HCT116 (cell line): ENCODE measurements around the gene SSX5. TPM values are rescaled to one million over a fixed set of nuclear protein-coding genes. Genes with fewer than 3 reads are reported as not detected.

ENCODE experiments used
- ATAC-seq: fragments of 200-7000 bp; cut with Tn5 transposase; 2 replicates; pipeline ENCODE4 v1.9.1; 2020; ENCODE audit warnings: mild to moderate bottlenecking, moderate library complexity
- BruUV-seq: library from RNA; stranded (reverse); fragments of 400-500 nt; replicated peaks from 2 replicates; lab custom pipeline; 2021; lab: Mats Ljungman, UMichigan
- CTCF ChIA-PET: fragments of 300-600 bp; sonication (Branson Sonifier 250); formaldehyde crosslinking; loops from one replicate; lab custom pipeline; 2021; ENCODE audit warnings: antibody characterized with exemption; lab: Charles Lee
- POLR2A ChIA-PET: fragments of 300-600, 350-600 bp; sonication (Branson Sonifier 250); formaldehyde crosslinking; loops from one replicate; lab custom pipeline; 2021; ENCODE audit warnings: antibody characterized with exemption; lab: Charles Lee
- RAD21 ChIA-PET, 2 experiments: fragments of 300-600 bp; sonication (Branson Sonifier 250); formaldehyde crosslinking; loops; one replicate each; lab custom pipeline; 2023; ENCODE audit warnings: low total read pairs in 2 of 2; ENCODE audit not compliant: uncharacterized antibody in 2 of 2, unreplicated experiment in 2 of 2, low non-redundant PET in 1 of 2; lab: Charles Lee
- DNase-seq: peaks from one replicate; pipeline ENCODE4 v3.0.0-alpha.2; 2010; ENCODE audit warnings: low read depth, low spot score
- H2AFZ ChIP-seq: fragments of 200-600 bp; shearing (Covaris generic), sonication (generic); 2 replicates; pipeline ENCODE4 v1.6.1; 2017; ENCODE audit warnings: low read depth, mixed run types, mixed read lengths, antibody characterized with exemption, low read length; ENCODE audit not compliant: poor library complexity, severe bottlenecking
- H3K27ac ChIP-seq: 2 replicates; pipeline ENCODE4 v1.5.1; 2012; ENCODE audit warnings: low read depth, low read length
- H3K27me3 ChIP-seq: fragments of 200-600 bp; sonication (generic); 2 replicates; pipeline ENCODE4 v1.6.1; 2016; ENCODE audit warnings: mixed run types, low read length, mixed read lengths; ENCODE audit not compliant: insufficient read depth
- H3K36me3 ChIP-seq, 2 experiments: fragments of 200-500 bp in 1 of 2; fragments of 200-600 bp in 1 of 2; sonication (Bioruptor generic) in 1 of 2; sonication (generic) in 1 of 2; 2 replicates each; pipeline versions ENCODE4 v1.5.1 to v1.6.1; 2014 to 2016; ENCODE audit warnings: low read length in 2 of 2, inconsistent platforms in 1 of 2, mixed read lengths in 1 of 2, mixed run types in 1 of 2; ENCODE audit not compliant: insufficient read depth in 2 of 2, control insufficient read depth in 1 of 2
- H3K4me1 ChIP-seq, 2 experiments: fragments of 200-600 bp in 1 of 2; sonication (generic) in 1 of 2; 2 replicates each; pipeline versions ENCODE4 v1.5.1 to v1.6.1; 2012 to 2017; ENCODE audit warnings: low read length in 2 of 2, inconsistent platforms in 1 of 2, mild to moderate bottlenecking in 1 of 2, mixed read lengths in 1 of 2, mixed run types in 1 of 2, moderate library complexity in 1 of 2; ENCODE audit not compliant: insufficient read depth in 2 of 2, control insufficient read depth in 1 of 2
- H3K4me2 ChIP-seq: fragments of 200-600 bp; sonication (generic); 2 replicates; pipeline ENCODE4 v1.6.1; 2017; ENCODE audit warnings: mixed run types, low read length, mixed read lengths
- H3K4me3 ChIP-seq, 2 experiments: fragments of 200-600 bp in 1 of 2; sonication (generic) in 1 of 2; replicated peaks in 1 of 2; 2 replicates each; pipeline ENCODE4 v1.5.1; 2011 to 2016; ENCODE audit warnings: low read length in 2 of 2, control low read depth in 1 of 2, low read depth in 1 of 2, mild to moderate bottlenecking in 1 of 2, mixed read lengths in 1 of 2, mixed run types in 1 of 2
- H3K79me2 ChIP-seq: fragments of 200-600 bp; sonication (generic); 2 replicates; pipeline ENCODE4 v1.6.1; 2017; ENCODE audit warnings: mild to moderate bottlenecking, mixed run types, low read length, moderate library complexity, mixed read lengths; ENCODE audit not compliant: insufficient read depth
- H3K9ac ChIP-seq: fragments of 200-600 bp; sonication (generic); 2 replicates; pipeline ENCODE4 v1.6.1; 2016; ENCODE audit warnings: low read length, mixed read lengths
- H3K9me2 ChIP-seq: fragments of 200-600 bp; sonication (generic), shearing (Covaris generic); 2 replicates; pipeline ENCODE4 v1.6.1; 2017; ENCODE audit warnings: mixed run types, mild to moderate bottlenecking, moderate library complexity; ENCODE audit not compliant: insufficient read depth
- H3K9me3 ChIP-seq, 2 experiments: fragments of 200-500 bp in 1 of 2; fragments of 200-600 bp in 1 of 2; sonication (Bioruptor generic) in 1 of 2; sonication (generic) in 1 of 2; 2 replicates each; pipeline ENCODE4 v1.6.1; 2014 to 2017; ENCODE audit warnings: low read length in 2 of 2, mixed read lengths in 2 of 2, inconsistent platforms in 1 of 2, low read depth in 1 of 2, mild to moderate bottlenecking in 1 of 2, mixed run types in 1 of 2, moderate library complexity in 1 of 2; ENCODE audit not compliant: control insufficient read depth in 1 of 2, insufficient read depth in 1 of 2
- H4K20me1 ChIP-seq: fragments of 200-600 bp; sonication (generic), shearing (Covaris generic); 2 replicates; pipeline ENCODE4 v1.6.1; 2017; ENCODE audit warnings: mixed run types, mild to moderate bottlenecking, moderate library complexity; ENCODE audit not compliant: insufficient read depth
- ATF3 ChIP-seq: IDR thresholded peaks from 2 replicates; pipeline ENCODE4 v1.6.1; 2012
- CBX3 ChIP-seq: IDR thresholded peaks from 2 replicates; pipeline ENCODE4 v1.6.1; 2012; ENCODE audit warnings: low read depth
- CTCF ChIP-seq, 3 experiments: fragments of 200-600 bp in 1 of 3; sonication (generic) in 1 of 3; IDR thresholded peaks in 2 of 3; conservative IDR thresholded peaks in 1 of 3; 2 replicates each; pipeline ENCODE4 v1.5.1; 2012 to 2017; ENCODE audit warnings: low read depth in 2 of 3, low read length in 2 of 3, antibody characterized with exemption in 1 of 3, borderline replicate concordance in 1 of 3, control low read depth in 1 of 3, mild to moderate bottlenecking in 1 of 3, mixed read lengths in 1 of 3, mixed run types in 1 of 3, moderate library complexity in 1 of 3; ENCODE audit not compliant: insufficient read depth in 1 of 3
- EGR1 ChIP-seq: IDR thresholded peaks from 2 replicates; pipeline ENCODE4 v1.6.1; 2012; ENCODE audit warnings: low read depth
- ELF1 ChIP-seq: IDR thresholded peaks from 2 replicates; pipeline ENCODE4 v1.6.1; 2012; ENCODE audit warnings: low read depth, borderline replicate concordance
- EZH2 ChIP-seq: fragments of 200-600 bp; sonication (generic); IDR thresholded peaks from 2 replicates; pipeline ENCODE4 v1.6.1; 2017; ENCODE audit warnings: antibody characterized with exemption, mixed run types
- EZH2phosphoT487 ChIP-seq: fragments of 200-600 bp; IDR thresholded peaks from 2 replicates; pipeline ENCODE4 v1.6.1; 2018; ENCODE audit warnings: antibody characterized with exemption, borderline replicate concordance
- FOSL1 ChIP-seq: IDR thresholded peaks from 2 replicates; pipeline ENCODE4 v1.6.1; 2012; ENCODE audit warnings: low read depth
- JUND ChIP-seq: IDR thresholded peaks from 2 replicates; pipeline ENCODE4 v1.6.1; 2012
- MAX ChIP-seq: IDR thresholded peaks from 2 replicates; pipeline ENCODE4 v1.6.1; 2012
- POLR2AphosphoS5 ChIP-seq: IDR thresholded peaks from 2 replicates; pipeline ENCODE4 v1.6.1; 2011; ENCODE audit warnings: mild to moderate bottlenecking, low read depth, low read length, moderate library complexity
- RAD21 ChIP-seq: IDR thresholded peaks from 2 replicates; pipeline ENCODE4 v1.6.1; 2012; ENCODE audit warnings: low read depth, mild to moderate bottlenecking
- REST ChIP-seq: IDR thresholded peaks from 2 replicates; pipeline ENCODE4 v1.6.1; 2012; ENCODE audit warnings: low read depth
- SIN3A ChIP-seq: IDR thresholded peaks from 2 replicates; pipeline ENCODE4 v1.6.1; 2012; ENCODE audit warnings: low read depth
- SP1 ChIP-seq: IDR thresholded peaks from 2 replicates; pipeline ENCODE4 v1.6.1; 2012; ENCODE audit warnings: low read depth
- SRF ChIP-seq: IDR thresholded peaks from 2 replicates; pipeline ENCODE4 v1.6.1; 2012; ENCODE audit warnings: low read depth
- TCF7L2 ChIP-seq: IDR thresholded peaks from 2 replicates; pipeline ENCODE4 v1.7.0; 2011; ENCODE audit warnings: borderline replicate concordance, inconsistent platforms; ENCODE audit not compliant: insufficient read depth, insufficient read length; ENCODE audit errors: extremely low read depth
- YY1 ChIP-seq: IDR thresholded peaks from 2 replicates; pipeline ENCODE4 v1.6.1; 2011; ENCODE audit warnings: low read length, low read depth, moderate library complexity, mild to moderate bottlenecking; ENCODE audit not compliant: insufficient replicate concordance; ENCODE audit errors: extremely low read depth
- ZFX ChIP-seq: fragments of 450-650 bp; IDR thresholded peaks from 2 replicates; pipeline ENCODE4 v1.6.1; 2017
- intact Hi-C: fragments of 100-400 bp; cut with micrococcal nuclease; formaldehyde crosslinking; loops from 2 replicates; pipeline ENCODE4 v1.10.0; 2022
- total RNA-seq: library from RNA; stranded (reverse); gene quantifications from one replicate; pipeline ENCODE4 v1.2.1, GENCODE V29; 2021; ENCODE audit not compliant: unreplicated experiment
- TF ChIP-seq, protein P1 (sequence below): IDR thresholded peaks from 2 replicates; pipeline ENCODE4 v1.6.1; 2011; ENCODE audit warnings: mild to moderate bottlenecking, low read length, moderate library complexity; ENCODE audit not compliant: insufficient replicate concordance; ENCODE audit errors: extremely low read depth

Gene SSX5
- total RNA-seq, 1 experiment from 2014 or later: not detected

DNA sequence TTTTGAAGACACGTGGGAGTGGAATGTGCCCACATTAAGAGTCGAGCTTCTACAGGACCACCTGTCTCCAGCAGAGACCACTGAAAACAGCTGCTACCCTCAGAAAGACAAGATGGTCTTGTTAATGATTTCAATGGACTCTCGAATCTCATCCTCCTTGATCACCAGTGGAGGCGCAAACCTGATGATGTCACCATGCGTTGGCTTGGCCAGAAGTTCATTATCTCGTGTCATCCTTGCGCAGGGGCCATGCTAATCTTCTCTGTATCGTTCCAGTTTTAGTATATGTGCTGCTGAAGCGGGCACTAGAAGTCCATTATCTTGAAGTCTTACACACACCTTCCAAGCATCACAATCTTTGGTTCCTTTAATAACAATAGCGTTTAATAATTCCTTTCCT is 42.8 kb downstream of the SSX5 start:
- CTCF ChIA-PET: no interaction called here
- H3K4me3 ChIP-seq: no peak overlapping the region
- no peak overlapping the region for H3K27ac ChIP-seq
- POLR2A ChIA-PET: no interaction called here
- RAD21 ChIA-PET: no interaction called here
- DNase-seq: no peak
- H3K4me2 ChIP-seq: no peak overlapping the region
- H4K20me1 ChIP-seq: no peaks in the 10 kb centered on the region
- no peaks in the 10 kb centered on the region for H3K4me1 ChIP-seq
- no peaks in the 10 kb centered on the region for H3K36me3 ChIP-seq
- ATAC-seq: no peak
- no TSS peak for BruUV-seq
- H2AFZ ChIP-seq: no peak overlapping the region
- H3K27me3 ChIP-seq: no peaks in the 10 kb centered on the region
- TF ChIP-seq SRF: no peak
- TF ChIP-seq REST: no peak
- no peak for TF ChIP-seq FOSL1
- no peak for TF ChIP-seq CTCF (IDR thresholded peaks at IDR 0.05 in 2 of 3, conservative IDR thresholded peaks at IDR 0.05 in 1 of 3; ENCODE audit: borderline replicate concordance in 1 of 3, insufficient read depth in 1 of 3, low read depth in 2 of 3, low read length in 2 of 3)
- no peak for TF ChIP-seq TCF7L2
- no peak for TF ChIP-seq EZH2
- TF ChIP-seq MAX: no peak
- no peak for TF ChIP-seq YY1
- no peak for TF ChIP-seq RAD21
- TF ChIP-seq ZFX: no peak
- TF ChIP-seq POLR2AphosphoS5: no peak
- TF ChIP-seq ELF1: no peak
- TF ChIP-seq EZH2phosphoT487: no peak
- TF ChIP-seq ATF3: no peak
- TF ChIP-seq, protein P1, sequence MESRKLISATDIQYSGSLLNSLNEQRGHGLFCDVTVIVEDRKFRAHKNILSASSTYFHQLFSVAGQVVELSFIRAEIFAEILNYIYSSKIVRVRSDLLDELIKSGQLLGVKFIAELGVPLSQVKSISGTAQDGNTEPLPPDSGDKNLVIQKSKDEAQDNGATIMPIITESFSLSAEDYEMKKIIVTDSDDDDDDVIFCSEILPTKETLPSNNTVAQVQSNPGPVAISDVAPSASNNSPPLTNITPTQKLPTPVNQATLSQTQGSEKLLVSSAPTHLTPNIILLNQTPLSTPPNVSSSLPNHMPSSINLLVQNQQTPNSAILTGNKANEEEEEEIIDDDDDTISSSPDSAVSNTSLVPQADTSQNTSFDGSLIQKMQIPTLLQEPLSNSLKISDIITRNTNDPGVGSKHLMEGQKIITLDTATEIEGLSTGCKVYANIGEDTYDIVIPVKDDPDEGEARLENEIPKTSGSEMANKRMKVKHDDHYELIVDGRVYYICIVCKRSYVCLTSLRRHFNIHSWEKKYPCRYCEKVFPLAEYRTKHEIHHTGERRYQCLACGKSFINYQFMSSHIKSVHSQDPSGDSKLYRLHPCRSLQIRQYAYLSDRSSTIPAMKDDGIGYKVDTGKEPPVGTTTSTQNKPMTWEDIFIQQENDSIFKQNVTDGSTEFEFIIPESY: no peak
- TF ChIP-seq CBX3: no peak
- TF ChIP-seq SP1: no peak
- no peak for TF ChIP-seq JUND
- no peak for TF ChIP-seq SIN3A
- no peak for TF ChIP-seq EGR1
- H3K79me2 ChIP-seq: no peaks in the 10 kb centered on the region
- intact Hi-C loops: no loop called here
- H3K9me2 ChIP-seq: no peaks in the 10 kb centered on the region
- no peaks in the 10 kb centered on the region for H3K9me3 ChIP-seq
- no peak overlapping the region for H3K9ac ChIP-seq
